K562 (cell line): Measurements from ENCODE around the gene PQBP1. TPM values are rescaled to one million over a fixed set of nuclear protein-coding genes. Genes with fewer than 3 reads are reported as not detected.
A peak's percentile ranks its signal among the peaks of the same experiment; 100 is the strongest.

Experiments
- ATAC-seq: fragments of 200-7000 bp; cut with Tn5 transposase; 3 replicates; pipeline ENCODE4 v1.9.1; 2020; ENCODE audit warnings: moderate library complexity
- BruUV-seq: library from RNA; stranded (reverse); fragments of 400-500 nt; replicated peaks from 2 replicates; lab custom pipeline; 2021; lab: Mats Ljungman, UMichigan
- CTCF ChIA-PET: fragments of 300-600 bp; formaldehyde crosslinking; extraction: SDS; loops from one replicate; lab custom pipeline; 2021; ENCODE audit warnings: low intra/inter-chr PET ratio; lab: Yijun Ruan, JAX
- POLR2A ChIA-PET: fragments of 300-600, 350-650 bp; sonication (Branson Sonifier 250); formaldehyde crosslinking; extraction: SDS; loops from one replicate; lab custom pipeline; 2021; ENCODE audit warnings: antibody characterized with exemption, inconsistent platforms; lab: Yijun Ruan, JAX
- DNase-seq, 4 experiments: peaks; one replicate each; pipeline versions ENCODE4 v3.0.0 to v3.0.0-alpha.2; 2011 to 2018; ENCODE audit warnings: low spot score in 3 of 4, mixed read lengths in 3 of 4; ENCODE audit errors: extremely low read depth in 1 of 4
- FAIRE-seq: peaks from 2 replicates; lab custom pipeline; 2011; peaks lifted over from hg19 to GRCh38; lab: Jason Lieb, UNC
- H2AFZ ChIP-seq: 2 replicates; pipeline ENCODE4 v1.6.0; 2011; ENCODE audit warnings: low read depth, low read length, control low read depth, inconsistent platforms
- H3K27ac ChIP-seq: fragments of 200-600 bp; 3 replicates; pipeline ENCODE4 v1.8.0; 2011; ENCODE audit warnings: low read depth, mild to moderate bottlenecking, control low read depth, inconsistent platforms, low read length, moderate library complexity, mixed read lengths; ENCODE audit errors: extremely low read depth
- H3K27me3 ChIP-seq, 2 experiments: fragments of 300-600 bp in 1 of 2; 2 replicates in 1 of 2; 3 replicates in 1 of 2; pipeline versions ENCODE4 v1.6.0 to v1.8.0; 2011; ENCODE audit warnings: inconsistent platforms in 2 of 2, low read length in 2 of 2, mild to moderate bottlenecking in 1 of 2, mixed read lengths in 1 of 2, moderate library complexity in 1 of 2; ENCODE audit not compliant: control insufficient read depth in 2 of 2, insufficient read depth in 2 of 2
- H3K36me3 ChIP-seq: fragments of 300-600 bp; 3 replicates; pipeline ENCODE4 v1.8.0; 2011; ENCODE audit warnings: mild to moderate bottlenecking, low read length, inconsistent platforms; ENCODE audit not compliant: control insufficient read depth, insufficient read depth
- H3K4me1 ChIP-seq, 2 experiments: fragments of 200-600 bp in 1 of 2; replicated peaks in 1 of 2; 2 replicates in 1 of 2; 3 replicates in 1 of 2; pipeline versions ENCODE4 v1.5.1 to v1.8.0; 2011; ENCODE audit warnings: inconsistent platforms in 2 of 2, low read length in 2 of 2, mild to moderate bottlenecking in 1 of 2, mixed read lengths in 1 of 2, moderate library complexity in 1 of 2; ENCODE audit not compliant: control insufficient read depth in 2 of 2, insufficient read depth in 2 of 2
- H3K4me2 ChIP-seq: 2 replicates; pipeline ENCODE4 v1.6.1; 2011; ENCODE audit warnings: low read length, control low read depth, inconsistent platforms, mixed read lengths; ENCODE audit not compliant: insufficient read depth
- H3K4me3 ChIP-seq: fragments of 200-600 bp; sonication (generic), shearing (Covaris generic); 2 replicates; pipeline ENCODE4 v1.5.1; 2016; ENCODE audit warnings: control low read depth, inconsistent platforms
- H3K79me2 ChIP-seq: fragments of 200-600 bp; 3 replicates; pipeline ENCODE4 v1.8.0; 2011; ENCODE audit warnings: low read length, inconsistent platforms; ENCODE audit not compliant: control insufficient read depth, insufficient read depth
- H3K9ac ChIP-seq, 2 experiments: 2 replicates each; pipeline versions ENCODE4 v1.6.0 to v1.6.1; 2011; ENCODE audit warnings: low read depth in 2 of 2, low read length in 2 of 2, control low read depth in 1 of 2, inconsistent platforms in 1 of 2, mild to moderate bottlenecking in 1 of 2, mixed read lengths in 1 of 2; ENCODE audit not compliant: insufficient read depth in 1 of 2
- H3K9me1 ChIP-seq: one replicate; pipeline ENCODE4 v1.6.0; 2011; ENCODE audit warnings: inconsistent platforms, mild to moderate bottlenecking, low read length, moderate library complexity; ENCODE audit not compliant: control insufficient read depth, insufficient read depth
- H3K9me3 ChIP-seq: replicated peaks from 2 replicates; pipeline ENCODE4 v1.5.1; 2011; ENCODE audit warnings: low read depth, low read length, inconsistent platforms; ENCODE audit not compliant: control insufficient read depth, insufficient read depth
- H4K20me1 ChIP-seq: replicated peaks from 2 replicates; pipeline ENCODE4 v1.6.1; 2011; ENCODE audit warnings: low read length, inconsistent platforms, mixed read lengths; ENCODE audit not compliant: control insufficient read depth, insufficient read depth
- CREBBP ChIP-seq: IDR thresholded peaks from one replicate; pipeline ENCODE4 v1.6.1; 2012; ENCODE audit warnings: low read depth, mild to moderate bottlenecking, control low read depth, inconsistent platforms, low read length
- DPF2 ChIP-seq: fragments of 450-650 bp; IDR thresholded peaks from 2 replicates; pipeline ENCODE4 v1.6.1; 2016
- EGR1 ChIP-seq: fragments of 450-650 bp; conservative IDR thresholded peaks from 2 replicates; pipeline ENCODE4 v1.6.1; 2017; ENCODE audit warnings: mild to moderate bottlenecking
- ELF2 ChIP-seq: fragments of 250-450 bp; sonication (Bioruptor Pico); IDR thresholded peaks from 2 replicates; pipeline ENCODE4 v1.5.0; 2021; ENCODE audit warnings: mild to moderate bottlenecking
- ESRRB ChIP-seq: fragments of 250-450 bp; sonication (Bioruptor Pico); IDR thresholded peaks from 2 replicates; pipeline ENCODE4 v1.5.0; 2020; ENCODE audit warnings: mild to moderate bottlenecking, moderate library complexity, borderline replicate concordance
- MXI1 ChIP-seq: IDR thresholded peaks from 2 replicates; pipeline ENCODE4 v1.6.1; 2011; ENCODE audit warnings: low read depth, mild to moderate bottlenecking, improper control_type of control experiment, low read length
- PHF8 ChIP-seq: fragments of 200-600 bp; sonication (generic); IDR thresholded peaks from 2 replicates; pipeline ENCODE4 v1.6.1; 2012; ENCODE audit warnings: mixed run types, mild to moderate bottlenecking, inconsistent platforms, low read length, moderate library complexity, borderline replicate concordance
- TCF7L2 ChIP-seq: fragments of 150-350 bp; IDR thresholded peaks from 2 replicates; pipeline ENCODE4 v1.6.1; 2016; ENCODE audit warnings: low read depth, mild to moderate bottlenecking, low read length, moderate library complexity
- ZFPM2 ChIP-seq: fragments of 250-450 bp; sonication (Bioruptor Pico); IDR thresholded peaks from 2 replicates; pipeline ENCODE4 v1.5.1; 2022; ENCODE audit warnings: mild to moderate bottlenecking
- WGBS: fragments of 100-300 bp; shearing (Covaris generic); methylation state at CpG from one replicate; pipeline ENCODE4 v1.1.6; 2016; ENCODE audit warnings: low coverage, mixed read lengths; ENCODE audit not compliant: insufficient coverage; ENCODE audit errors: missing lambda C conversion rate; 5-methylcytosine and 5-hydroxymethylcytosine counted together
- in situ Hi-C: fragments of 300-500 bp; cut with MboI; formaldehyde crosslinking; loops from 4 replicates; pipeline ENCODE4 v1.15.0; 2018; ENCODE audit warnings: inconsistent platforms, mixed read lengths
- intact Hi-C: fragments of 100-400 bp; cut with micrococcal nuclease; formaldehyde crosslinking; loops from 2 replicates; pipeline ENCODE4 v1.14.2; 2022
- polyA plus RNA-seq, 8 experiments: library from polyadenylated mRNA; depleted of rRNA in 4 of 8; stranded (reverse) in 5 of 8; unstranded in 3 of 8; fragments of >200 nt; fragmentation: Nextera tagmentation in 2 of 8; fragmentation: Illumina TruSeq in 1 of 8; extraction: Ambion mirVana in 2 of 8; extraction: Trizol in 1 of 8; gene quantifications; 2 replicates each; pipeline versions ENCODE4 v1.2.1 to v1.2.3, GENCODE V29; 2011 to 2014; ENCODE audit warnings: inconsistent platforms in 1 of 8, missing spikeins in 1 of 8
- total RNA-seq, 7 experiments: library from RNA; depleted of rRNA in 6 of 7; stranded (reverse); fragments of >200 nt in 6 of 7; fragmentation: Illumina TruSeq in 2 of 7; extraction: Trizol in 2 of 7; gene quantifications; 2 replicates each; pipeline versions ENCODE4 v1.2.1 to v1.2.3, GENCODE V29; 2011 to 2021; ENCODE audit warnings: low replicate concordance in 1 of 7
- TF ChIP-seq, protein P1 (sequence below): fragments of 450-650 bp; formaldehyde crosslinking; IDR thresholded peaks from 2 replicates; pipeline ENCODE4 v1.4.0; 2022; ENCODE audit warnings: mild to moderate bottlenecking, moderate library complexity
- TF ChIP-seq, protein P2 (sequence below): sonication (generic); formaldehyde crosslinking; IDR thresholded peaks from 2 replicates; pipeline ENCODE4 v1.8.0; 2022; ENCODE audit warnings: mild to moderate bottlenecking, missing genetic modification reagents

Gene PQBP1
- total and polyA plus RNA-seq, 9 of the 15 experiments (the other 6 are each of a cell fraction or from before 2014, with no cell fraction given) = 41.3 to 262 (median 112) TPM

DNA sequence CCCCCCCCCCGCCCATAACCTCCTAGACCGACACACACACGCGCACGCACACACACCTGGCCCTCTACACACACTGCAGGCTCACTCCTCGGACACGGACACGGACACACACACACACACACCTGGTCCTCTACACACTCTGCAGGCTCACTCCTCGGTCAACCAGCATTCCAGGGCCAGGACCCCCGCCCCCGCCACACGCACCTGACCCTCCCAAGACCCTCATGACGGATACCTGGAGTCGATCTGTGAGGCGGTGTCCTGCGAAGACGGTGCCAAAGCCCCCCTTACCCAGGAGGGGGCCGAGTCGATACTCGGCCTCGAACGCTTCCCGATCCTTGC, 20.5 kb downstream of the PQBP1 start (continued):
- no peak for TF ChIP-seq TCF7L2
- TF ChIP-seq EGR1 = peak; percentile 82; the same call in 1 of the 2 replicates
- TF ChIP-seq DPF2 = 0 out of 2 replicates have a peak, but pooled peaks have one; percentile 22
- no peak for TF ChIP-seq MXI1
- TF ChIP-seq ZFPM2 (CRISPR knock-in tag) = no peak
- TF ChIP-seq, protein P1, sequence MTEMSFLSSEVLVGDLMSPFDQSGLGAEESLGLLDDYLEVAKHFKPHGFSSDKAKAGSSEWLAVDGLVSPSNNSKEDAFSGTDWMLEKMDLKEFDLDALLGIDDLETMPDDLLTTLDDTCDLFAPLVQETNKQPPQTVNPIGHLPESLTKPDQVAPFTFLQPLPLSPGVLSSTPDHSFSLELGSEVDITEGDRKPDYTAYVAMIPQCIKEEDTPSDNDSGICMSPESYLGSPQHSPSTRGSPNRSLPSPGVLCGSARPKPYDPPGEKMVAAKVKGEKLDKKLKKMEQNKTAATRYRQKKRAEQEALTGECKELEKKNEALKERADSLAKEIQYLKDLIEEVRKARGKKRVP (CRISPR knock-in tag) = no peak
- TF ChIP-seq ELF2 (CRISPR knock-in tag) = no peak
- TF ChIP-seq ESRRB = no peak
- TF ChIP-seq CREBBP = no peak
- TF ChIP-seq, all 486 proteins: peak for 6

DNA sequence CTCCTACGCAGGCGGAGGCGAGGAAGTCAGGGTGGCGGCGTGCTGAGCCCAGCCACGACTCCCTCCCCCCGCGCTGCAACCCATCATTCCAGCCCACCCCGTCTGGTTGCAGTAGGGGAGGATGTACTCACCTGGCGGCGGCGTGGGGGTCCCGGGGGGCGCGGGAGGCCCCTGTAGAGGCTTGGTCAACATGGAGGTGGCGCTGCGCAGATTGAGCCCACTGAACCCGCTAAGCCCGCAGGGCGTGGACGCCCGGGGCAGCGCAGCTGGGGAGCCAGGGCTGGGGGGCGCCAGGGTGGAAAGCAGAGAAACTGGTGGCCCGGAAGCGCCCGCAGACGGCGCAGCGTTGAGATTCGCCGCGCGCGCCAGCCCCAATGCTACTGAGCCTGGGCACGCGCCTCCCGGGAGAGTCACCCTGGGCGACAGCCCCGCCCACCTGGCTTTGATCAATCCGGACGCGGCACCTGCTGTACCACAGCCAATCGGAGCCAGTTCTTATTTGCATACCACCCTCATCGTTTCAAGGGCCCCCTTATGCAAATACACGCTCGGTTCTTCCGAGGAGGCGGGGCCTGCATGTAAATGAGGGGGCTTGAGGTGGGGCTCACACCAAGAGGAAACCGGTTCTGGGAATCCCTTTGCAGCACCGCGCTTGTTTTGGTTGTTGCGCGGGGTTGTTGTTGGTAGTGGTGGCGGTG, 21.1 kb downstream of the PQBP1 start, which contains the start of gene PIM2:
Gene PIM2, minus strand, starts transcription at position 382 of the 698 bp plus-strand sequence. Its CDS starts 190 bp downstream, at position 192.
- peaks cover 62% of the 10 kb centered on the region for H3K36me3 ChIP-seq
- POLR2A ChIA-PET = interaction anchor here (1.0 kb wide), 1 partner anchor 18 kb away, joined by 4 read pairs; no protein-coding TSS in a partner anchor
- ATAC-seq (peak; percentile 89), DNase-seq (peak; percentile 85 to 97 (median 91)), FAIRE-seq (peak; percentile 93)
- peak within 1 kb of the TSS; percentile 77 for H3K27ac ChIP-seq
- H3K4me2 ChIP-seq = peak within 1 kb of the TSS; percentile 97
- peak within 1 kb of the TSS; percentile 54 for H2AFZ ChIP-seq
- BruUV-seq = no TSS peak
- peaks cover 67% of the 10 kb centered on the region for H3K79me2 ChIP-seq
- CTCF ChIA-PET = no interaction called here
- no peaks in the 10 kb centered on the region; a peak in 1 of 5 replicates for H3K27me3 ChIP-seq
- H3K4me3 ChIP-seq = peak within 1 kb of the TSS; percentile 89
- H3K4me1 ChIP-seq = peaks cover 35 to 38% of the 10 kb centered on the region in 2 experiments
- in situ Hi-C loops = no loop called here
- no peaks in the 10 kb centered on the region for H3K9me1 ChIP-seq
- intact Hi-C loops = loop anchor here (1.0 to 10.0 kb wide), 2 partner anchors 19 to 284 kb away; no protein-coding TSS in a partner anchor
- H3K9ac ChIP-seq = peak within 1 kb of the TSS; percentile 73 to 92
- WGBS = under 1% methylated on average over 33 of the region's 55 CpGs
- peaks cover 34% of the 10 kb centered on the region for H4K20me1 ChIP-seq
- no peaks in the 10 kb centered on the region for H3K9me3 ChIP-seq
- TF ChIP-seq, protein P2, sequence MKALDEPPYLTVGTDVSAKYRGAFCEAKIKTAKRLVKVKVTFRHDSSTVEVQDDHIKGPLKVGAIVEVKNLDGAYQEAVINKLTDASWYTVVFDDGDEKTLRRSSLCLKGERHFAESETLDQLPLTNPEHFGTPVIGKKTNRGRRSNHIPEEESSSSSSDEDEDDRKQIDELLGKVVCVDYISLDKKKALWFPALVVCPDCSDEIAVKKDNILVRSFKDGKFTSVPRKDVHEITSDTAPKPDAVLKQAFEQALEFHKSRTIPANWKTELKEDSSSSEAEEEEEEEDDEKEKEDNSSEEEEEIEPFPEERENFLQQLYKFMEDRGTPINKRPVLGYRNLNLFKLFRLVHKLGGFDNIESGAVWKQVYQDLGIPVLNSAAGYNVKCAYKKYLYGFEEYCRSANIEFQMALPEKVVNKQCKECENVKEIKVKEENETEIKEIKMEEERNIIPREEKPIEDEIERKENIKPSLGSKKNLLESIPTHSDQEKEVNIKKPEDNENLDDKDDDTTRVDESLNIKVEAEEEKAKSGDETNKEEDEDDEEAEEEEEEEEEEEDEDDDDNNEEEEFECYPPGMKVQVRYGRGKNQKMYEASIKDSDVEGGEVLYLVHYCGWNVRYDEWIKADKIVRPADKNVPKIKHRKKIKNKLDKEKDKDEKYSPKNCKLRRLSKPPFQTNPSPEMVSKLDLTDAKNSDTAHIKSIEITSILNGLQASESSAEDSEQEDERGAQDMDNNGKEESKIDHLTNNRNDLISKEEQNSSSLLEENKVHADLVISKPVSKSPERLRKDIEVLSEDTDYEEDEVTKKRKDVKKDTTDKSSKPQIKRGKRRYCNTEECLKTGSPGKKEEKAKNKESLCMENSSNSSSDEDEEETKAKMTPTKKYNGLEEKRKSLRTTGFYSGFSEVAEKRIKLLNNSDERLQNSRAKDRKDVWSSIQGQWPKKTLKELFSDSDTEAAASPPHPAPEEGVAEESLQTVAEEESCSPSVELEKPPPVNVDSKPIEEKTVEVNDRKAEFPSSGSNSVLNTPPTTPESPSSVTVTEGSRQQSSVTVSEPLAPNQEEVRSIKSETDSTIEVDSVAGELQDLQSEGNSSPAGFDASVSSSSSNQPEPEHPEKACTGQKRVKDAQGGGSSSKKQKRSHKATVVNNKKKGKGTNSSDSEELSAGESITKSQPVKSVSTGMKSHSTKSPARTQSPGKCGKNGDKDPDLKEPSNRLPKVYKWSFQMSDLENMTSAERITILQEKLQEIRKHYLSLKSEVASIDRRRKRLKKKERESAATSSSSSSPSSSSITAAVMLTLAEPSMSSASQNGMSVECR (CRISPR knock-in tag) = peak; percentile 58; the same call in 1 of the 2 replicates
- peak; percentile 72; the same call in 1 of the 2 replicates for TF ChIP-seq PHF8
